ENCODE measurements around the gene OLFML2A. TPM values are rescaled to one million over a fixed set of nuclear protein-coding genes. Genes with fewer than 3 reads are reported as not detected.

Gene OLFML2A
- total RNA-seq, 2 experiments from 2014 or later: not detected

DNA sequence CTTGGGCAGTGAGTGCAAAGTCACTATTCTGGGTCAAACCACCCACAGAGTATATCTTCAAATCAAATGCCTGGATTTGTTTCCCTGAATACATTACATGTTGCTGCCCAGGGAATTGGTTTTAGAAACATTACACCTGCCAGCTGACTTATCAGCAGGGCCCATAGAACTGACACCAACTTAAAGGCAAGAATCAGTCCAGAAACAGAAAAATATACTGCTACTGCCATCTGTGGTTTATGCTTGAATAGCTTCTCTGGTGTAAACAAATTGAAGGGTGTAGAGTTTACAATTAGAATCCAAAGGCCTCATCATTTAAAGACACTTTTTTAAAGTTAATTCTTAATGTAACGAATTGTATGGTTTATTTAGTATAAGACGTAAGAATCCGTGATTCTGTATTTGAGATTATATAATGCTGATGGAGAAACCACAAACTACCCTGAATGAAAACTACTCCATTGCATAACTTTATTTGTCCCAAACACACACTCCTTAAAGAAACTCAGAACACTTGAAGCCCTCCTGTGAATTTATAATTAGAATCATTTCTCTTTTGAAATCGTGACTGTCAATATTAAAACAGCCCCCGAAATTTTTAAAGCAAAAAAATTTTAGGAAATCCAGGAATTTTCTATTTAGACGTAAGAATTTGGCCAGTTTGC lies 12.0 kb upstream of the OLFML2A start:
- POLR2A ChIA-PET: interaction anchor here (0.9 to 2.1 kb wide), 3 partner anchors 15 to 97 kb away, joined by 3 to 5 read pairs (median 4); partner anchors contain the start of genes ARPC5L, RPL35 and WDR38
- Mint-ChIP-seq H3K4me3 (no peak overlapping the region), H3K9me3 (no peaks in the 10 kb centered on the region), H3K4me1 (peaks cover 10% of the 10 kb centered on the region), H3K27ac (no peak overlapping the region), H3K36me3 (ENCODE audit: low read depth) (no peaks in the 10 kb centered on the region), H3K27me3 (peaks cover 82% of the 10 kb centered on the region)
- no peak for DNase-seq
- CTCF ChIA-PET: interaction anchor here (0.6 to 4.6 kb wide), 9 partner anchors 10 to 209 kb away, joined by 3 to 31 read pairs (median 4); partner anchors contain the start of genes OLFML2A and WDR38

- POLR2A ChIA-PET: interaction anchor here (1.2 to 2.1 kb wide), 2 partner anchors 14 to 87 kb away, joined by 3 to 5 read pairs; partner anchors contain the start of gene WDR38
- Mint-ChIP-seq H3K27me3 (peaks cover 84% of the 10 kb centered on the region), H3K4me1 (peaks cover 13% of the 10 kb centered on the region), H3K27ac (no peak overlapping the region), H3K9me3 (no peaks in the 10 kb centered on the region), H3K36me3 (ENCODE audit: low read depth) (no peaks in the 10 kb centered on the region), H3K4me3 (no peak overlapping the region)
- CTCF ChIA-PET: interaction anchor here (0.6 to 4.6 kb wide), 5 partner anchors 12 to 209 kb away, joined by 3 to 31 read pairs (median 4); partner anchors contain the start of genes OLFML2A and WDR38
- no peak for DNase-seq
These were observed 11.5 kb upstream of the OLFML2A start for GRCh38 chr9:124765439-124765835.

GRCh38 chr9:124766326-124766725 lies 10.6 kb upstream of the OLFML2A start:
- Mint-ChIP-seq H3K4me1 (peaks cover 15% of the 10 kb centered on the region), H3K27me3 (peaks cover 75% of the 10 kb centered on the region), H3K27ac (no peak overlapping the region), H3K4me3 (no peak overlapping the region), H3K9me3 (no peaks in the 10 kb centered on the region), H3K36me3 (ENCODE audit: low read depth) (no peaks in the 10 kb centered on the region)
- DNase-seq: no peak
- ChIA-PET POLR2A (interaction anchor here (1.0 to 2.1 kb wide), 3 partner anchors 86 to 96 kb away, joined by 3 to 5 read pairs (median 4); partner anchors contain the start of genes ARPC5L, RPL35 and WDR38), CTCF (interaction anchor here (1.0 to 4.6 kb wide), 3 partner anchors 53 to 203 kb away, joined by 3 to 31 read pairs (median 4); partner anchors contain the start of gene WDR38)

DNA sequence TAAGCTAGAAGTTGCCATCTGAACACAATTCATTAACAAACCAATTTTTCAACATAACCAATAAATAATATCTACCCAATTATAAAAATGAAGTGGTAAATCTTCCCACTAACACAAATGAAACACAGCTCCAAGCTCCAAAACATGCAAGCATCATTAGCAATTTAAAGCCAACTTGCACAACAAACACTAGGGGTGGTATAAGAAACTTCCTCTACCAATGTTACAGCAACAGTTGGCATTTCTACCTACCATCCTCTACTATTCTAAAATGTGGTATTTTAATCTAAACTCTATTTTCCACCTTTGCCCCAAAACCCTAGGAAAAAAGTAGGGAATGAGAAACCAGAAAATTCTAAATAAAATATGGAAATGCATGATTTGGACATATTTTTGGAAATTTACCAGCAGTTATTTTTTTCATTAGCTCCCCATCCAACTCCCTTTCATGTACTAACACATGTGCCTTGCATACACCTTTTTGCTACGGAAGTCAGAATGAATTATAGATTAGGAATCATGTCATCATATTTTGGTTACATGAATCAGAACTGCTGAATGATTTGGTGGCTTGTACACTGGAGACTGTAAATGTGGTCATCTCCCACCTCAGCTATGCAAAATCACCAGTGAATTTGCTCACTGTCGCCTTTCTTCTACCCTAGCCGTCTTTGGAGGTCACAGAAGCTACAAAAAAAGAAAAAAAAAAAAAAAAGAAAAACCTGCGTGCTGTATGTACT lies 9.9 kb upstream of the OLFML2A start:
- no peaks in the 10 kb centered on the region for H3K36me3 Mint-ChIP-seq (ENCODE audit: low read depth)
- CTCF ChIA-PET: interaction anchor here (0.8 to 4.6 kb wide), 5 partner anchors 23 to 203 kb away, joined by 3 to 31 read pairs (median 3); partner anchors contain the start of gene WDR38

DNA sequence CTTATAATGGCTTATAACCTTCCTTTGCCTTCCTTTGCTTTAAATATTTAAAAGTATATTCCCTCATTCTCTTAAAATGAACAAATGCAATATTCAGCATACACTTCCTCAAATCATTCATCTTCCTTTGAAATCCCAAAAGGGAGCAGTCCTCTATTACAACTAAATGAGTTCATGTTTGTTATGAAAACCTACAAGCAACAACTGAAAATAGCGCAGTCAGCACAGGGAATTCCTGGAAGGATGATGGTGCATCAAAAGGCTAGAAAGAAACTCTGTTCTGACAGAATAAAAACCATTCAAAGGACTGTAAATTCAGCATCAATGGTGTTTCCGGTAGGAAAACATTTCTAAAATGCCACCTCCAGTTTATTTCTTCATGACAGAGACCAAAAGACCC lies 9.1 kb upstream of the OLFML2A start:
- H3K4me3 Mint-ChIP-seq: no peak overlapping the region
- no peaks in the 10 kb centered on the region for H3K9me3 Mint-ChIP-seq
- no peak for DNase-seq
- no peaks in the 10 kb centered on the region for H3K36me3 Mint-ChIP-seq (ENCODE audit: low read depth)
- POLR2A ChIA-PET: interaction anchor here (2.0 to 8.1 kb wide), 2 partner anchors 87 to 94 kb away, joined by 15 to 66 read pairs; partner anchors contain the start of genes ARPC5L, RPL35 and WDR38
- CTCF ChIA-PET: interaction anchor here (1.1 to 10.1 kb wide), 3 partner anchors 85 to 187 kb away, joined by 3 to 264 read pairs (median 31); partner anchors contain the start of gene WDR38
- H3K27ac Mint-ChIP-seq: no peak overlapping the region
- peaks cover 24% of the 10 kb centered on the region for H3K4me1 Mint-ChIP-seq
- H3K27me3 Mint-ChIP-seq: peaks cover 67% of the 10 kb centered on the region

More for the DNA sequence above, 9.9 kb upstream of the OLFML2A start:
- H3K27ac Mint-ChIP-seq: no peak overlapping the region
- peaks cover 19% of the 10 kb centered on the region for H3K4me1 Mint-ChIP-seq
- H3K9me3 Mint-ChIP-seq: no peaks in the 10 kb centered on the region
- H3K27me3 Mint-ChIP-seq: peaks cover 69% of the 10 kb centered on the region
- POLR2A ChIA-PET: interaction anchor here (1.0 to 1.1 kb wide), 2 partner anchors 94 to 95 kb away, joined by 3 to 4 read pairs; partner anchors contain the start of genes ARPC5L and RPL35
- DNase-seq: no peak
- H3K4me3 Mint-ChIP-seq: no peak overlapping the region

GRCh38 chr9:124768334-124768733 lies 8.6 kb upstream of the OLFML2A start:
- Mint-ChIP-seq H3K27ac (no peak overlapping the region), H3K36me3 (ENCODE audit: low read depth) (no peaks in the 10 kb centered on the region), H3K27me3 (peaks cover 62% of the 10 kb centered on the region), H3K4me1 (peaks cover 26% of the 10 kb centered on the region), H3K9me3 (no peaks in the 10 kb centered on the region), H3K4me3 (no peak overlapping the region)
- ChIA-PET CTCF (interaction anchor here (0.9 to 10.1 kb wide), 3 partner anchors 85 to 151 kb away, joined by 3 to 264 read pairs (median 6); partner anchors contain the start of gene WDR38), POLR2A (interaction anchor here (2.0 to 8.1 kb wide), 2 partner anchors 87 to 93 kb away, joined by 15 to 66 read pairs; partner anchors contain the start of genes ARPC5L, RPL35 and WDR38)
- no peak for DNase-seq

DNA sequence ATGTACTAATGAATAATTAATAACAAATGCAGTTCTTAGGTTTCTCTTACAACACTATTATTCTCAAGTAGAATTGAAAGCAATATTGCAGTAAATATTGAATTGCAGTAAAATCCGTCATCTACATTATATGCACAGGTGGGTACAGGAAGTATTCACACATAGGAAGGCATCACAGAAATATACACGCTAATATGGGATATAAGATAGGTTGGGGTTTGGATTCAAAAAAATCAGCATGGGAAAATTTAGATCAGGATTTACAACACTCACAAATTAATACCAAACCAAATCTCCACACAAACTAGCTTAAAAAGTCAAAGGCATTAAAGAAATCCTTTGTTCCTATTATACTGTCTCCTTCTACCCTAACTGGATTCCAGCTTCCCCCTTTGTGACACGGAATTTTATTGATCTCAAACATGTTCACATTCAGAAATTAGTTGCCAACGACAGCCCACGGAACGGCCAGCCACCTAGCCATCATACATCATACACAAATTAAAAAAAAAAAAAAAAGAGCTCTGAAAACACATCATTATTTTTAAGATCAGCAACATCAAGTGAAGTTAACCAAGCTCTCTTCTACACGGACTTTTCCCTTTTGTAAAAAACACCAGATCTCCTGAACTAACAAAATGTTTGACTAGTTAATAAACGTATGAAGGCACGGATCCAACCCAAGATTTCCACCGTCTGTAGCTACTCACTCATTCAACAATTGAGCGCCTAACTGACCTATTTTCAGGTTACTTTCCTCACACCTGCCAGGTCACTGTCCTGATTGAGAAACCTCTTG lies 8.0 kb upstream of the OLFML2A start:
- H3K4me3 Mint-ChIP-seq: peak overlapping the region; percentile 73
- peaks cover 32% of the 10 kb centered on the region for H3K4me1 Mint-ChIP-seq
- ChIA-PET CTCF (interaction anchor here (0.9 to 10.1 kb wide), 7 partner anchors 9 to 152 kb away, joined by 3 to 264 read pairs (median 4); partner anchors contain the start of gene WDR38), POLR2A (interaction anchor here (1.6 to 8.1 kb wide), 3 partner anchors 86 to 101 kb away, joined by 5 to 66 read pairs (median 15); partner anchors contain the start of genes ARPC5L, RPL35 and WDR38)
- H3K27ac Mint-ChIP-seq: no peak overlapping the region
- H3K27me3 Mint-ChIP-seq: peaks cover 60% of the 10 kb centered on the region
- H3K36me3 Mint-ChIP-seq (ENCODE audit: low read depth): no peaks in the 10 kb centered on the region
- no peak for DNase-seq
- no peaks in the 10 kb centered on the region for H3K9me3 Mint-ChIP-seq

- POLR2A ChIA-PET: interaction anchor here (0.7 to 8.1 kb wide), 6 partner anchors 9 to 101 kb away, joined by 3 to 66 read pairs (median 10); partner anchors contain the start of genes ARPC5L, RPL35 and WDR38
- DNase-seq: no peak
- Mint-ChIP-seq H3K4me1 (peaks cover 40% of the 10 kb centered on the region), H3K9me3 (no peaks in the 10 kb centered on the region), H3K27ac (no peak overlapping the region), H3K27me3 (peaks cover 59% of the 10 kb centered on the region), H3K4me3 (peak overlapping the region; percentile 73), H3K36me3 (ENCODE audit: low read depth) (no peaks in the 10 kb centered on the region)
- CTCF ChIA-PET: interaction anchor here (0.6 to 10.1 kb wide), 10 partner anchors 8 to 506 kb away, joined by 3 to 264 read pairs (median 4); partner anchors contain the start of genes ARPC5L, RPL35 and WDR38
These were observed 7.2 kb upstream of the OLFML2A start for GRCh38 chr9:124769549-124770358.

DNA sequence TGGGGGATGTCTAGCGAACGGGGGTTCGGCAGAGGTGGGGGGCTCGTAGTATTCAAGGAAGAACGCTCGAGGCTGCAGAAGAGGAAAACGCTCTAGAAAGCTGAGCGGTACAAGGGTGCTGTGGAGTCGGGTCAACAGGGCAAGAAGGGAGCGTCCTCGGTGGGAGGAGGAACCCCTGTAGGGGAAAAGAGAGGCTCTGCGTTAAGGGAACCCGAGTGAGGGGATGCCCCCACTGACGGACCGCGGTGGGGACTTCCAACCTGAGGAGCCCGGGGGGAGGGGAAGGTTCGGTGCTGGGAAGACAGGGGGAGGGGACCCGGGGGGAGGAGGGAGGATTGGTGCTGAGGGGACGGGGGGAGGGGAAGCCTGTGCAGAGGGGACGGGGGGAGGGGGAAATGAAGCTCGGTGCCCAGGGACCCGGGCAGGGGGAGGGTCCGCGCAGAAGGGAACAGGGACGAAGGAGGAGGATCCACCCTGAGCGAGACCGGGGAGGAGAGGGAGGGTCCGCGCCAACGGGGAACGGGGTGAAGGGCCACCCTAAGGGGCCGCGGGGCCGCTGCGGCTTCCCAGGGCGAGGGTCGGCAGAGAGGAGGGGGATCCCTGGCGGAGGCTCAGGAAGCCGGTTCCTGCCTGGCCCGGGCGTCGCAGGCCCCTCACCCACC lies 6.4 kb upstream of the OLFML2A start:
- ChIA-PET CTCF (interaction anchor here (0.6 to 10.1 kb wide), 12 partner anchors 8 to 604 kb away, joined by 3 to 264 read pairs (median 4); partner anchors contain the start of genes ARPC5L, RPL35 and WDR38), POLR2A (interaction anchor here (0.7 to 8.1 kb wide), 7 partner anchors 10 to 100 kb away, joined by 3 to 66 read pairs (median 5); partner anchors contain the start of genes ARPC5L, RPL35 and WDR38)
- H3K4me1 Mint-ChIP-seq: peaks cover 40% of the 10 kb centered on the region
- H3K27ac Mint-ChIP-seq: no peak overlapping the region
- no peaks in the 10 kb centered on the region for H3K9me3 Mint-ChIP-seq
- peaks cover 55% of the 10 kb centered on the region for H3K27me3 Mint-ChIP-seq
- peak overlapping the region; percentile 73 for H3K4me3 Mint-ChIP-seq
- no peaks in the 10 kb centered on the region for H3K36me3 Mint-ChIP-seq (ENCODE audit: low read depth)
- no peak for DNase-seq

DNA sequence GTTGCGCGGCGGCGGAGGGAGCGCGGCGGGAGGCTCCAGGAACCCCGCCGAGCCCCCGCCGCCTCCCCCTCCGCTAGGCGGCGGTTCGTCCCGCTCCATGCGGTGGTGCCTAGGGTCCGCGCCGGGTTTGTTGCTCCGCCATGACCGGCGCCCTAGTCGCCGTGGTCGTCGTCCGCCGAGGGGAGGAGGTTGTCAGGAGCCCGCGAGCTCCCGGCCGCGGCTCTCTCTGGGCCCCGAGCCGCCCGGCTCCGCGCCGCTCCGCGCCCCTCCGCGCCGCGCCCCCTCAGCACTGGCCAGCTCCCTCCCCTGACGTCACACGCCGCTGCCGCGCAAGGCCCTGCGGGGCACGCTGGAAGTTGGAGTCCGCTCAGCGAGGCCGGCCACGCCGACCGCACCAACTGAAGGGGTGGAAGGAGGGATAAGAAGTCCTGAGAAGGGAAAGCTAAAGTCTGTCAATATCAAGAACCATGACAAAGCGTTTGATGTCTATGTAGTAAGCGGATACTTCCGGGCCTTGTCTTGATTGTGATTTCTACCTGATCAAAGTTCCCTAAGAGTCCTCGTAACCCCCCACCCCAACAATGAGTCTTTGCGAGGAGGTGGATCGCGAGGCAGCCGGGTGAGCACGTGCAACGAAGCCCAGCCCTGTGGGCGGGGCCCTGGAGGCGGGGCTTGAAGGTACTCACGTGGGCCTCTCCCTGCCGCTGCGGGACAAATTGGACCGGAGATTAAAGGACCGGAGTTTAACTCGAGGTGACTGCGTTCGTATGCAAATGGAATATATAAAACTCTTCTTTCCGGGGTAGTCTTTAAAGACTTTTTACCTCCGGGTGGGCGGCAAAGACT lies 5.7 kb upstream of the OLFML2A start, which contains the start of gene NR6A1:
Gene NR6A1 (minus strand): TSS at position 291 of the 846 bp plus-strand sequence.
- Mint-ChIP-seq H3K4me3 (peak within 1 kb of the TSS; percentile 81), H3K4me1 (peaks cover 45% of the 10 kb centered on the region)

More for the DNA sequence above, 5.7 kb upstream of the OLFML2A start, which contains the start of gene NR6A1:
- Mint-ChIP-seq H3K36me3 (ENCODE audit: low read depth) (no peaks in the 10 kb centered on the region), H3K27me3 (peaks cover 57% of the 10 kb centered on the region), H3K27ac (peak within 1 kb of the TSS; percentile 73), H3K9me3 (no peaks in the 10 kb centered on the region)
- CTCF ChIA-PET: interaction anchor here (0.8 to 10.1 kb wide), 13 partner anchors 8 to 603 kb away, joined by 3 to 264 read pairs (median 5); partner anchors contain the start of genes ARPC5L, RPL35 and WDR38
- peak; percentile 94 for DNase-seq
- POLR2A ChIA-PET: interaction anchor here (1.1 to 8.1 kb wide), 5 partner anchors 10 to 99 kb away, joined by 4 to 66 read pairs (median 6); partner anchors contain the start of genes ARPC5L, RPL35 and WDR38
